Activated CD8-positive, alpha-beta T cell treated with anti-CD3 and anti-CD28 coated beads, Interleukin-2, amount 10 ng/mL, durations not matched to agents 7 days and 5 days (primary cell): ENCODE data around the gene CHST8. TPM values are rescaled to one million over a fixed set of nuclear protein-coding genes. Genes with fewer than 3 reads are reported as not detected.

Source experiments
- ATAC-seq: fragments of 150-1000 bp; cut with Tn5 transposase; one replicate; pipeline ENCODE4 v1.10.0; 2021; ENCODE audit warnings: moderate library complexity
- CTCF ChIA-PET: fragments of 350-600 bp; sonication (Branson Sonifier 250); formaldehyde crosslinking; loops from one replicate; lab custom pipeline; 2021; ENCODE audit warnings: antibody characterized with exemption; lab: Charles Lee
- POLR2A ChIA-PET: fragments of 350-600 bp; sonication (Branson Sonifier 250); formaldehyde crosslinking; loops from one replicate; lab custom pipeline; 2021; ENCODE audit warnings: antibody characterized with exemption; lab: Charles Lee
- DNase-seq: peaks from one replicate; pipeline ENCODE4 v3.0.0-alpha.2; 2020
- H3K27ac Mint-ChIP-seq: one replicate; pipeline ENCODE4 v1.8.0; 2021; ENCODE audit warnings: mild to moderate bottlenecking, mixed read lengths
- H3K27me3 Mint-ChIP-seq: one replicate; pipeline ENCODE4 v1.8.0; 2021; ENCODE audit warnings: low read depth, mixed read lengths
- H3K36me3 Mint-ChIP-seq: one replicate; pipeline ENCODE4 v1.8.0; 2021; ENCODE audit warnings: low read depth, mixed read lengths
- H3K4me1 Mint-ChIP-seq: one replicate; pipeline ENCODE4 v1.8.0; 2021; ENCODE audit warnings: low read depth, mixed read lengths
- H3K4me3 Mint-ChIP-seq: one replicate; pipeline ENCODE4 v1.8.0; 2021; ENCODE audit warnings: mild to moderate bottlenecking, mixed read lengths
- H3K9me3 Mint-ChIP-seq: one replicate; pipeline ENCODE4 v1.8.0; 2022; ENCODE audit warnings: mixed read lengths; ENCODE audit not compliant: insufficient read depth
- total RNA-seq, 2 experiments: library from RNA; stranded (reverse); gene quantifications; one replicate each; pipeline ENCODE4 v1.2.3, GENCODE V29; 2021

Gene CHST8
- total RNA-seq, 2 experiments from 2014 or later = not detected

DNA sequence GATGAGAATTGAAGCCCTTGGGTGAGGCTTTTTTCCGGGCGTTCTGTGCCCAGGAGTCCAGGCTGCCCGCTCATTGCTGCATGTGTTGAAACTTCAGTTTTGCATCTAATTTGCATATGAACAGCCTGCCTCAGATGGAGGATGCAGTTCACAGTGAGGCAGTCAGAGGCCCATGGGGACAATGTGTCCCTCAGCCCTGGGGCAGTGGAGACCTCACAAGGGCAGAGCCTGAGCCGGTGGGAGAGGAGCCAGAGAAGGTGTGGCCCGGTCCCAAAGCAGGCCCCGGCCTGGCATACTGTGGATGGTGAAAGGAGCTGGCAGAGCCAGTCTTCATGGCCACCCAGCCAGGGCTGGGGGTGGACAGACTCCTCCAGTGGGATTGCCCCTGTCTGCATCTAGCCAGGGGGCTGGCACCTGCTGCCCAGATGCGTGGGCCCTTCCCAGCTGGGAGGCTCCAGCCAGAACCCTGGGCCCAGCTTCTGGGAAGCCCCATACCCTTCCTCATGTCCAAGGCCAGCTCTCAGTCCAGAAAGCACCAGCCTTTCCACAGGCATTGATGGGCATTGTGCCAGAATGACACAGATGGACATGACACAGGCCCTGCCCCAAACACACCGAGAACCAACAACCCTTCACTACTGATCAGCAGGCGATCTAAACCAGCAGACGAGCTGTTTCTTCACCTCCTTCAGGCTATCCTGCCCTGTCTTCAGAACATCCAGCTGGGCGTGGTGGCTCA is 142.0 kb downstream of the CHST8 start:
- ATAC-seq = no peak
- CTCF ChIA-PET = interaction anchor here (0.6 kb wide), 1 partner anchor 534 kb away, joined by 3 read pairs; no protein-coding TSS in a partner anchor

DNA sequence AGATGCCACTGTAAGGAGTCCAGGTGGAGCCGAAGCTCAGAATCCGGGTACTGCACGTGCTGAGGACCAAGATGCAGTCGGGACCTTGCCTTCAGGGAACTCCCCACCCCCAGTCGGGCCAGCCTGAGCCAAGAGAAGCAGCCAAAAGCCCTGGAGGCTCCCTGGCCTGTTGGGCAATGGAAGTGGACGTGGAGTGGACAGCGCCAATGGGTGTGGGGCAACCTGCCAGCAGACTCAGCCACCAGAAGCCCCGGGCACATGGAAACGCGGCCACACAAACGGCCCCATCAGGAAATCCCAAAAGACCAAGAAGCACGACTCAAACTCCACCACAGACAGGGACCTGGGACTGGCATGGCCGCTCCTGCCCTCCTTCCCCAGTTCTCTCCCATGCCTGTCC is 144.9 kb downstream of the CHST8 start:
- CTCF ChIA-PET = no interaction called here

More for the DNA sequence above, 142.0 kb downstream of the CHST8 start:
- no peaks in the 10 kb centered on the region for H3K9me3 Mint-ChIP-seq
- H3K27ac Mint-ChIP-seq = no peak overlapping the region
- POLR2A ChIA-PET = no interaction called here
- H3K4me1 Mint-ChIP-seq = no peaks in the 10 kb centered on the region
- DNase-seq = no peak
- H3K4me3 Mint-ChIP-seq = no peak overlapping the region
- no peaks in the 10 kb centered on the region for H3K27me3 Mint-ChIP-seq
- H3K36me3 Mint-ChIP-seq = no peaks in the 10 kb centered on the region

DNA sequence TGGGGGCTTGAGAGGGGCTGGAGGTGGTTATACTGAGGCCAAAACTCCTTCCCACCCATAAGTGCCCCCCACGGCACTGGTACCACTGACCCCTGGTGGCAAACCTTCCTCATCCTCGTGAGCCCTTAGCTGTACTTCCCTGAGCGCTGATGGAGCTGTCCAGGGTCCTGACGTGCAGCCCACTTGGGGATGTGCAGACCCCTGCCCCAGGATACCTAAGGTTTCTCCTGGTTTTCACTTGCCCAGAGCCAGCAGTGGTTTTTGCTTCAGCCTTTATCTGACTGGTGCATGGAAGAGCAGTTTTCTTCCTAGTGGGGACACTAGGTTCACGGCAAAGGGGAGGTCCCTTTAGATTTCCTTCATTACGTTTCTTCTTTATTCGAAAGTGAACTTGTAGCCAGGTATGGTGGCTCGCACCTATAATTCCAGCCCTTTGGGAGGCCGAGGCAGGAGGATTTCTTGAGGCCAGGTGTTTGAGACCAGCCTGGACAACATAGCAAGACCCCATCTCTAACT is 146.2 kb downstream of the CHST8 start:
- Mint-ChIP-seq H3K4me1 (no peaks in the 10 kb centered on the region), H3K4me3 (no peak overlapping the region), H3K36me3 (no peaks in the 10 kb centered on the region), H3K27me3 (no peaks in the 10 kb centered on the region), H3K27ac (no peak overlapping the region), H3K9me3 (no peaks in the 10 kb centered on the region)
- ChIA-PET CTCF (interaction anchor here (2.0 to 4.5 kb wide), 2 partner anchors 10 to 338 kb away, joined by 16 to 25 read pairs; no protein-coding TSS in a partner anchor), POLR2A (no interaction called here)
- ATAC-seq (no peak), DNase-seq (peak; percentile 54)

More for the DNA sequence above, 144.9 kb downstream of the CHST8 start:
- POLR2A ChIA-PET = no interaction called here
- DNase-seq (no peak), ATAC-seq (no peak)
- H3K27me3 Mint-ChIP-seq = no peaks in the 10 kb centered on the region
- no peaks in the 10 kb centered on the region for H3K9me3 Mint-ChIP-seq
- H3K4me3 Mint-ChIP-seq = no peak overlapping the region
- no peak overlapping the region for H3K27ac Mint-ChIP-seq
- no peaks in the 10 kb centered on the region for H3K36me3 Mint-ChIP-seq
- H3K4me1 Mint-ChIP-seq = no peaks in the 10 kb centered on the region

DNA sequence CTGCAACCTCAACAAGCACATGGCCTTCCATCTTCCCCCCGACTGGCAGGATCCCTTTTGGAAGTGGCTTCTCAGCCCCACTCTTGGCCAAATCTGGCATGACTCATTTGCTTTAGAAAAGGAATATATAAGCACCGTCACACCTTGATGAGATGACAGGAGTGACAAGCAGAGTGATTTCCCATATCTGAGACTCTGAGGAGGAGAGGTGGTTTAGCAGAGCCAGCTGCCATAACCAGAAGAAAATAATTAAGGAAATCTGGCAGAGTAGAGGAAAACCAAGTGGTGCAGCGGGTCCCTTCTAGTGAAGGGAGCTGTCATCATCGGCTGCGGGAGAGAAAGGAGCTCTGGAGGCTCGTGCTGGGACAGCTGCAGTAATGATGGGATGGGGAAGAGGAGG is 147.5 kb downstream of the CHST8 start:
- Mint-ChIP-seq H3K4me3 (no peak overlapping the region), H3K4me1 (no peaks in the 10 kb centered on the region), H3K9me3 (no peaks in the 10 kb centered on the region), H3K27ac (no peak overlapping the region), H3K36me3 (no peaks in the 10 kb centered on the region), H3K27me3 (no peaks in the 10 kb centered on the region)
- POLR2A ChIA-PET = no interaction called here
- no peak for DNase-seq
- no peak for ATAC-seq
- CTCF ChIA-PET = interaction anchor here (0.9 to 4.5 kb wide), 5 partner anchors 9 to 353 kb away, joined by 3 to 25 read pairs (median 16); no protein-coding TSS in a partner anchor

DNA sequence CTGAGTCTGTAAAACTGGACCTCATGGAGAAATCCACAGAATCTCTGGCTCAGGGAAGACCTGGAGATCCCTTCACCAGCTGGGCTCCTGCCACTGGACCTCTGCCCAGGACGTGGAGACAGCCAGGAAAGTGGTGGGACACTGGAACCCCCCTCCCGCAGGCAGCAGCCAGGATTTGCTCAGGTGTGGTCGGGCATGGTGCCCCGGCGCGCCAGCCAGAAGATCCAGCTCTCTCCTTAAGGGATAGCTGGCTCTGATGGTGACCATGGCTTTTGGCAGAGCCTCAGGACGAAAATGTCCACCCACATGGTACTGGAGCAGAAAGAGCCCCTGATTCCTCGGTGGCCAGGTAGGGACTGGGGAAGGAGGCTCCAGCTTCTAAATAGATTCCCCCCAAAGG is 148.4 kb downstream of the CHST8 start:
- H3K4me3 Mint-ChIP-seq = no peak overlapping the region
- DNase-seq (no peak), ATAC-seq (no peak)
- no peaks in the 10 kb centered on the region for H3K4me1 Mint-ChIP-seq
- no peaks in the 10 kb centered on the region for H3K27me3 Mint-ChIP-seq
- no peaks in the 10 kb centered on the region for H3K36me3 Mint-ChIP-seq
- no peaks in the 10 kb centered on the region for H3K9me3 Mint-ChIP-seq
- ChIA-PET CTCF (interaction anchor here (3.1 to 4.5 kb wide), 2 partner anchors 340 to 354 kb away, joined by 18 to 25 read pairs; no protein-coding TSS in a partner anchor), POLR2A (no interaction called here)
- no peak overlapping the region for H3K27ac Mint-ChIP-seq

DNA sequence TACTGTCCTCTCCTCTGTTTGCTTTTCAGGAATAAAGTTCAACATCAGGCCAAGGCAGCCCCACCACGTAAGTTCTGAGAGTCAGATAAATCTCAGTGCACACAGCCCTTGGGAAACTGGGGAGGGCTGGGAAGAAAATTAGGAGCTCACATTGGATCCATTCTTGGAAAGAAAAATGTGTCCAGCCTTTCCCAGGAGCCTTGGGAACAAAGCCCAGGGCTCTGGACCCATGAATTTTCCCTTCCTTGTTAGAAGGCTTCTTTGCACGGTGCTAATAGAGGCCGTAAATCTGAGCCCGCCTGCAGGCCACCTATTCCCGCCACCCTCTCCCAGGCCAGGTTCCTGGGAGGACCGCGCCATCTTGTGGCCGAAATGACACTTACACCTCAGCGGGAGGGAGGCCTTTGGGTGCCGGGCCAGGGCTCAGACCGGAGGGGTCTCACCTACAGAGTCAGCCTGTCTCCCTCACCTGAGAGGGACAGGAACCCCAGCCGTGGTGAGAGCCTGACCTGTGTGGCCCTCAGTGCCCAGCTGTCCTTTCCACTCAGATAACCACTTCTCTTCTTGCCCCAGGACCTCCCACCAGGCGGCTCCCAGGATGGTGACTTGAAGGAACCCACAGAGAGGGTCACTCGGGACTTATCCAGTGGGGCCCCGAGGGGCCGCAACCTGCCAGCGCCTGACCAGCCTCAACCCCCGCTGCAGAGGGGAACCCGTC is 149.8 kb downstream of the CHST8 start:
- DNase-seq = peak; percentile 70
- no peaks in the 10 kb centered on the region for H3K36me3 Mint-ChIP-seq
- ATAC-seq = peak; percentile 80
- no peaks in the 10 kb centered on the region for H3K9me3 Mint-ChIP-seq
- no peaks in the 10 kb centered on the region for H3K27me3 Mint-ChIP-seq
- ChIA-PET CTCF (interaction anchor here (0.6 to 4.5 kb wide), 6 partner anchors 10 to 355 kb away, joined by 3 to 25 read pairs (median 8); no protein-coding TSS in a partner anchor), POLR2A (no interaction called here)
- no peak overlapping the region for H3K27ac Mint-ChIP-seq
- no peaks in the 10 kb centered on the region for H3K4me1 Mint-ChIP-seq
- H3K4me3 Mint-ChIP-seq = no peak overlapping the region

DNA sequence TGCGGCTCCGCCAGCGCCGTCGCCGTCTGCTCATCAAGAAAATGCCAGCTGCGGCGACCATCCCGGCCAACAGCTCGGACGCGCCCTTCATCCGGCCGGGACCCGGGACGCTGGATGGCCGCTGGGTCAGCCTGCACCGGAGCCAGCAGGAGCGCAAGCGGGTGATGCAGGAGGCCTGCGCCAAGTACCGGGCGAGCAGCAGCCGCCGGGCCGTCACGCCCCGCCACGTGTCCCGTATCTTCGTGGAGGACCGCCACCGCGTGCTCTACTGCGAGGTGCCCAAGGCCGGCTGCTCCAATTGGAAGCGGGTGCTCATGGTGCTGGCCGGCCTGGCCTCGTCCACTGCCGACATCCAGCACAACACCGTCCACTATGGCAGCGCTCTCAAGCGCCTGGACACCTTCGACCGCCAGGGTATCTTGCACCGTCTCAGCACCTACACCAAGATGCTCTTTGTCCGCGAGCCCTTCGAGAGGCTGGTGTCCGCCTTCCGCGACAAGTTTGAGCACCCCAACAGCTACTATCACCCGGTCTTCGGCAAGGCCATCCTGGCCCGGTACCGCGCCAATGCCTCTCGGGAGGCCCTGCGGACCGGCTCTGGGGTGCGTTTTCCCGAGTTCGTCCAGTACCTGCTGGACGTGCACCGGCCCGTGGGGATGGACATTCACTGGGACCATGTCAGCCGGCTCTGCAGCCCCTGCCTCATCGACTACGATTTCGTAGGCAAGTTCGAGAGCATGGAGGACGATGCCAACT is 150.5 kb downstream of the CHST8 start:
- Mint-ChIP-seq H3K4me1 (no peaks in the 10 kb centered on the region), H3K27me3 (no peaks in the 10 kb centered on the region), H3K27ac (no peak overlapping the region), H3K9me3 (no peaks in the 10 kb centered on the region), H3K4me3 (no peak overlapping the region), H3K36me3 (no peaks in the 10 kb centered on the region)
- CTCF ChIA-PET = no interaction called here
- no peak for DNase-seq
- POLR2A ChIA-PET = no interaction called here
- ATAC-seq = no peak

DNA sequence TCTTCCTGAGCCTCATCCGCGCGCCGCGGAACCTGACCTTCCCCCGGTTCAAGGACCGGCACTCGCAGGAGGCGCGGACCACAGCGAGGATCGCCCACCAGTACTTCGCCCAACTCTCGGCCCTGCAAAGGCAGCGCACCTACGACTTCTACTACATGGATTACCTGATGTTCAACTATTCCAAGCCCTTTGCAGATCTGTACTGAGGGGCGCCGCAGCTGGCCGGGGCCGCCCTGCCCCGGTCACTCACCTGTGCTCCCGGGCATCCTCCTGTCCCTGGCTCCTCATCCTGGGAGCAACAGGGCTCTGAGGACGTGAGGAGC is 151.1 kb downstream of the CHST8 start:
- DNase-seq (no peak), ATAC-seq (no peak)
- ChIA-PET POLR2A (no interaction called here), CTCF (no interaction called here)
- Mint-ChIP-seq H3K27me3 (no peaks in the 10 kb centered on the region), H3K4me1 (no peaks in the 10 kb centered on the region), H3K4me3 (no peak overlapping the region), H3K36me3 (no peaks in the 10 kb centered on the region), H3K9me3 (no peaks in the 10 kb centered on the region), H3K27ac (no peak overlapping the region)

DNA sequence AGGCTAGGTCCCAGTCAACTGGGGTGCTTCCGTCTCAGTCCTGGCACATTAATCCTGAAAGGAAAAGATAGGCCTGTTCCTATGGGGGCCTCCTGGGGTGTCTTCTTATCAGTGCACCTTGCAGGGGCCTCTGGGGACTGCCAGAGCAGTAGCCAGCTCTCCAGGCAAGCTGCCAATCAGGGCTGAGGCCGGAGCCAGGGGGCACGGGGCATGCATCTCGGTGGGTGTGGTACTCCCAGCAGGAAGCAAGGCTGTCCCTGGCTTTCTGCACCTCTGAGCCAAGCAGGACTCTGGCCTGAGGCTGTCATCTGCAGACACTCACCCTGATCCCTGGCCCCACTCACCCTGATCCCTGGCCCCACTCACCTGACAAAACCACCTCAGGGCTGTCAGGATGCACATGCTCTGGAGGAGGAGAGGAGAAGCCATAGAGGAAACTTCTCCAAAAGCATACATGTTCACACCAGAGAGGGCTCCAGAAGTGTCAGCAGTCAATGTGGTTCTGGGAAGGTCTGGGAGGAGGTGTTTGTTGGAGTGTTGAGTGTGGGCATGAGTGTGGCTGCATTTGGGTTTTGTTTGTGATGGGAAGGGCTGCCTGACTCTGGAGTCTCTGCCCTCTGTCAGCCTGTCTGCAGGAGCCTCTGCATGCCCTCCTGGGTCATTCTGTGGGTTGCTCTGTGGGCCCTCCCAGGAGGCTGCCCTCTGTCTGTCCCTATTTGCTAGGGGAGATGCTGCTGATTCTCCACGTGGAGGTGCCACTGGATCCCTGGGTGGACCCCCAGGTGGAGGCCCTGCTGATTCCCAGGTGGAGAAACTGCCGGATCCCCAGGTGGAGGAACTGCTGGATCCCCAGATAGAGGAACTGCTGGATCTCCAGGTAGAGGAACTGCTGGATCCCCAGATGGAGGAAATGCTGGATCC is 152.2 kb downstream of the CHST8 start:
- CTCF ChIA-PET = no interaction called here
- DNase-seq = no peak
- H3K27me3 Mint-ChIP-seq = peaks cover 6% of the 10 kb centered on the region
- no peak overlapping the region for H3K27ac Mint-ChIP-seq
- no peaks in the 10 kb centered on the region for H3K9me3 Mint-ChIP-seq
- ATAC-seq = no peak
- no peaks in the 10 kb centered on the region for H3K36me3 Mint-ChIP-seq
- no peak overlapping the region for H3K4me3 Mint-ChIP-seq
- POLR2A ChIA-PET = no interaction called here
- H3K4me1 Mint-ChIP-seq = peaks cover 3% of the 10 kb centered on the region

DNA sequence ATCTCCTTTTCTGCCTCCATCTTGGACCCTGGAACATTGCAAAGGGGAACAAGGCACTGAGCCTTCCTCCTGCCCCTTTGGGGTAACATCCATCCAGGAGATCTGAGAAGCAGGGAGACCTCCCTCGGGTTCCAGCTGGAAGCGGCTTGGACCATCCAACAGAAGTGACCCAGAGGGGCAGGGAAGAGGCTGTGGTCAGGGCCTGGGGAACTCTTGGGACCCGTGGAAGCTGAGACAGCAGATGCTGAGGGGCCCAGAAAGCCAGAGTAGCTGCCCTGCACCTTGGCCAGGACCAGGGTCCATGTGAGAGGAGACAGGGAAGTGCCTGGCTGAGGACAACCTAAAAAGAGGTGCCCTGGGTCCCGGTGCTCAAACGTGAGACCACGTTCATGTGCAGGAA is 153.0 kb downstream of the CHST8 start:
- ChIA-PET POLR2A (no interaction called here), CTCF (interaction anchor here (0.9 to 1.1 kb wide), 2 partner anchors 224 to 322 kb away, joined by 3 to 4 read pairs; no protein-coding TSS in a partner anchor)
- peaks cover 3% of the 10 kb centered on the region for H3K4me1 Mint-ChIP-seq
- no peaks in the 10 kb centered on the region for H3K9me3 Mint-ChIP-seq
- no peak overlapping the region for H3K27ac Mint-ChIP-seq
- H3K4me3 Mint-ChIP-seq = no peak overlapping the region
- H3K27me3 Mint-ChIP-seq = peaks cover 12% of the 10 kb centered on the region
- DNase-seq (no peak), ATAC-seq (no peak)
- H3K36me3 Mint-ChIP-seq = no peaks in the 10 kb centered on the region
